Prostate gland (tissue), 2 donors: ENCODE data around the gene OR51I2.

ENCODE experiments used
- POLR2A ChIP-seq: fragments of 450-650 bp; IDR thresholded peaks from one replicate; pipeline ENCODE4 v1.6.1; 2016; ENCODE audit warnings: antibody characterized with exemption, mild to moderate bottlenecking
- POLR2AphosphoS5 ChIP-seq: sonication (generic); formaldehyde crosslinking; IDR thresholded peaks from one replicate; pipeline ENCODE4 v1.6.1; 2017; ENCODE audit warnings: antibody characterized with exemption
- TF ChIP-seq, protein P1 (sequence below), 4 experiments: fragments of 200-600 bp in 2 of 4; fragments of 450-650 bp in 2 of 4; sonication (generic) in 2 of 4; IDR thresholded peaks; 1 replicate in 3 of 4; 2 replicates in 1 of 4; pipeline ENCODE4 v1.5.1; 2016 to 2019; ENCODE audit warnings: antibody characterized with exemption in 4 of 4, mild to moderate bottlenecking in 2 of 4, moderate library complexity in 2 of 4

DNA sequence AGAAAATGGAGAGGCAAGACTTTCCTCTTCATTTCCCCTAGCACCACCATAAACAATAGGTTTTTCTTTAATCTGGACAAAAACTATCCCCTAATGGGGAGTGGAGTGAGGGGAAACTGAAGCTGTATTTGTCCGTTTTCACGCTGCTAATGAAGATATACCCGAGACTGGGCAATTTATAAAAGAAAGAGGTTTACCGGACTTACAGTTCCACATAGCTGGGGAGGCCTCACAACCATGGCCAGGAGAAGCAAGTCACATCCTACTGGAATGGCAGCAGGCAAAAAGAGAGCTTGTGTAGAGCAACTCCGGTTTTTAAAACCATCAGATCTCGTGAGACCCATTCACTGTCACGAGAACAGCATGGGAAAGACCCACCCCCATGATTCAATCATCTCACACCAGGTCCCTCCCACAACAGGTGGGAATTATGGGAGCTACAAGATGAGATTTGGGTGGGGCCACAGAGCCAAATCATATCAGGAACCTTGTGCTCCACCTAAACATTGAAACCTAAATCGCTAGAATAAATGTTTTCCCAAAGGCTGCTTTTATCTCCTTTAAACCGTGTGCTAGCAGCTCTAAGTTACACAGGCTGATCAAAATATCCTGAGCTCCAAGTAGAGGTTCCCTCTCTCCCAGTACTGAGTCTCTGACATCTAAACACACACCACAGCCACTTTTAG is 56.4 kb downstream of the OR51I2 start:
- TF ChIP-seq, protein P1, sequence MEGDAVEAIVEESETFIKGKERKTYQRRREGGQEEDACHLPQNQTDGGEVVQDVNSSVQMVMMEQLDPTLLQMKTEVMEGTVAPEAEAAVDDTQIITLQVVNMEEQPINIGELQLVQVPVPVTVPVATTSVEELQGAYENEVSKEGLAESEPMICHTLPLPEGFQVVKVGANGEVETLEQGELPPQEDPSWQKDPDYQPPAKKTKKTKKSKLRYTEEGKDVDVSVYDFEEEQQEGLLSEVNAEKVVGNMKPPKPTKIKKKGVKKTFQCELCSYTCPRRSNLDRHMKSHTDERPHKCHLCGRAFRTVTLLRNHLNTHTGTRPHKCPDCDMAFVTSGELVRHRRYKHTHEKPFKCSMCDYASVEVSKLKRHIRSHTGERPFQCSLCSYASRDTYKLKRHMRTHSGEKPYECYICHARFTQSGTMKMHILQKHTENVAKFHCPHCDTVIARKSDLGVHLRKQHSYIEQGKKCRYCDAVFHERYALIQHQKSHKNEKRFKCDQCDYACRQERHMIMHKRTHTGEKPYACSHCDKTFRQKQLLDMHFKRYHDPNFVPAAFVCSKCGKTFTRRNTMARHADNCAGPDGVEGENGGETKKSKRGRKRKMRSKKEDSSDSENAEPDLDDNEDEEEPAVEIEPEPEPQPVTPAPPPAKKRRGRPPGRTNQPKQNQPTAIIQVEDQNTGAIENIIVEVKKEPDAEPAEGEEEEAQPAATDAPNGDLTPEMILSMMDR (IDR thresholded peaks at IDR 0.05): no peak
- TF ChIP-seq POLR2AphosphoS5 (no peak), POLR2A (no peak)
